Karpas-422 (cell line): ENCODE results near the gene CCDC184. TPM values are rescaled to one million over a fixed set of nuclear protein-coding genes. Genes with fewer than 3 reads are reported as not detected.
"Not testable (repeated sequence)": the region's sequence is repeated elsewhere in the genome, so short reads cannot be mapped to it uniquely, and the experiment has no call there.

Experiments used
- DNase-seq: peaks from one replicate; pipeline ENCODE4 v3.0.0-alpha.2; 2015
- H2AFZ ChIP-seq: fragments of 200-600 bp; sonication (generic); 2 replicates; pipeline ENCODE4 v1.6.1; 2014; ENCODE audit warnings: antibody characterized with exemption, low read length, mixed read lengths
- H3K27ac ChIP-seq: fragments of 200-600 bp; sonication (generic); 2 replicates; pipeline ENCODE4 v1.5.1; 2014; ENCODE audit warnings: mild to moderate bottlenecking, low read length, moderate library complexity
- H3K27me3 ChIP-seq: fragments of 200-600 bp; sonication (generic); 2 replicates; pipeline ENCODE4 v1.6.1; 2014; ENCODE audit warnings: low read length, mixed read lengths
- H3K36me3 ChIP-seq: fragments of 200-600 bp; sonication (generic); 2 replicates; pipeline ENCODE4 v1.6.1; 2014; ENCODE audit warnings: low read length, mixed read lengths; ENCODE audit not compliant: insufficient read depth
- H3K4me1 ChIP-seq: fragments of 200-600 bp; sonication (generic); 2 replicates; pipeline ENCODE4 v1.6.1; 2014; ENCODE audit warnings: mild to moderate bottlenecking, low read length, mixed read lengths
- H3K4me2 ChIP-seq: fragments of 200-600 bp; sonication (generic); 2 replicates; pipeline ENCODE4 v1.6.1; 2014; ENCODE audit warnings: low read length, low read depth, mild to moderate bottlenecking; ENCODE audit not compliant: poor library complexity, severe bottlenecking
- H3K4me3 ChIP-seq: fragments of 200-600 bp; sonication (generic); 2 replicates; pipeline ENCODE4 v1.5.1; 2014; ENCODE audit warnings: mild to moderate bottlenecking, antibody characterized with exemption, low read length, mixed read lengths
- H3K79me2 ChIP-seq: fragments of 200-600 bp; sonication (generic); 2 replicates; pipeline ENCODE4 v1.6.1; 2014; ENCODE audit warnings: mild to moderate bottlenecking, low read length, mixed read lengths
- H3K9ac ChIP-seq: fragments of 200-600 bp; sonication (generic); 2 replicates; pipeline ENCODE4 v1.6.0; 2014; ENCODE audit warnings: low read length
- H3K9me2 ChIP-seq: fragments of 200-600 bp; sonication (generic), shearing (Covaris generic); replicated peaks from 2 replicates; pipeline ENCODE4 v1.6.0; 2014; ENCODE audit warnings: mild to moderate bottlenecking, low read length, moderate library complexity; ENCODE audit not compliant: insufficient read depth
- H3K9me3 ChIP-seq: fragments of 300-700, 200-600 bp; sonication (generic); 2 replicates; pipeline ENCODE4 v1.6.1; 2014; ENCODE audit warnings: low read length, mixed read lengths
- H4K20me1 ChIP-seq: fragments of 200-600 bp; sonication (generic); 2 replicates; pipeline ENCODE4 v1.6.1; 2014; ENCODE audit warnings: mild to moderate bottlenecking, antibody characterized with exemption, low read length, low read depth; ENCODE audit not compliant: insufficient read depth
- total RNA-seq: library from RNA; depleted of rRNA; stranded (reverse); fragments of >200 nt; shearing (Covaris generic); gene quantifications from 2 replicates; pipeline ENCODE4 v1.2.3, GENCODE V29; 2014; ENCODE audit warnings: low replicate concordance; rRNA removed

The CCDC184 gene
- total RNA-seq, 1 experiment from 2014 or later: 1.2 TPM

GRCh38 chr12:48224533-48224932 lies 41.1 kb downstream of the CCDC184 start:
- H3K27ac ChIP-seq, H3K9ac ChIP-seq, H3K36me3 ChIP-seq, H3K27me3 ChIP-seq, H4K20me1 ChIP-seq, H3K9me3 ChIP-seq, H3K4me2 ChIP-seq, H3K9me2 ChIP-seq, H3K4me3 ChIP-seq, DNase-seq, H3K4me1 ChIP-seq, H3K79me2 ChIP-seq, H2AFZ ChIP-seq: not testable (repeated sequence)

DNA sequence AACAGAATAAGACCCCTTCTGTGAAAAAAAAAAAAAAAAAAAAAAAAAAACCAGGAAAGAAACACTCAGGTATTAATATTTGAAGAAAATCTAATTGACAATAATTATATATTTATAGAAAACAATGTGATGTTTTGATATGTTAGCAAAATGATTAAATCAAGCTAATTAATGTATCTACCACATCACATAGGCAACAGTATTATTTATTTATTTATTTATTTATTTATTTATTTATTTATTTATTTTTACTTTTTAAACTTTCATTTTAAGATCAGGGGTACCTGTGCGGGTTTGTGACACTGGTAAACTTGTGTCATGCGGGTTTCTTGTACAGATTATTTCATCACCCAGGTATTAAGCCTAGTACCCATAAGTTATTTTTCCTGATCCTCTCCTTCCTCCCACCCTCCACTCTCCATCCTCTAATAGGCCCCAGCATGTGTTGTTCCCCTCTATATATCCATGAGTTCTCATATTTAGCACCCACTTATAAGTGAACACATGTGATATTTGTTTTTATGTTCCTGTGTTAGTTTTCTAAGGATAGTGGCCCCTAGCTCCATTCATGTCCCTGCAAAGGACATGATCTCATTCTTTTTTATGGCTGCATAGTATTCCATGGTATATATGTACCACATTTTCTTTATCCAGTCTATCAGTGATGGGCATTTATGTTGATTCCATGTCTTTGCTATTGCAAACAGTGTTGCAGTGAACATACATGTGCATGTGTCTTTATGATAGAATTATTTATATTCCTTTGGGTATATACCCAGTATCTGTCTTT lies 47.9 kb downstream of the CCDC184 start:
- not testable (repeated sequence) for H3K27me3 ChIP-seq, H3K9ac ChIP-seq, H3K36me3 ChIP-seq, H3K27ac ChIP-seq, H3K4me3 ChIP-seq, H4K20me1 ChIP-seq, H3K79me2 ChIP-seq, H3K9me2 ChIP-seq, H3K9me3 ChIP-seq, H2AFZ ChIP-seq, H3K4me1 ChIP-seq, DNase-seq, H3K4me2 ChIP-seq

Other genes starting within 250 kb of the CCDC184 start
- 95.6 and 127 TPM in 2 replicates for gene TMEM106C, start 220.0 kb upstream of the CCDC184 start, total RNA-seq
- gene COL2A1, start 179.2 kb upstream of the CCDC184 start, total RNA-seq: not detected in 2 replicates
- gene SENP1, start 77.6 kb upstream of the CCDC184 start, total RNA-seq: 20.1 and 44.5 TPM in 2 replicates
- 71.4 and 96.7 TPM in 2 replicates for gene PFKM, start 64.3 kb upstream of the CCDC184 start, total RNA-seq
- 22.2 and 42.7 TPM in 2 replicates for gene ASB8, start 26.1 kb upstream of the CCDC184 start, total RNA-seq
- not detected in 2 replicates for gene OR10AD1, start 19.6 kb downstream of the CCDC184 start, total RNA-seq
- gene ZNF641, start 167.3 kb downstream of the CCDC184 start, total RNA-seq: 16.7 and 21.6 TPM in 2 replicates